Measurements from ENCODE around the gene APOBEC2.

Gene APOBEC2

DNA sequence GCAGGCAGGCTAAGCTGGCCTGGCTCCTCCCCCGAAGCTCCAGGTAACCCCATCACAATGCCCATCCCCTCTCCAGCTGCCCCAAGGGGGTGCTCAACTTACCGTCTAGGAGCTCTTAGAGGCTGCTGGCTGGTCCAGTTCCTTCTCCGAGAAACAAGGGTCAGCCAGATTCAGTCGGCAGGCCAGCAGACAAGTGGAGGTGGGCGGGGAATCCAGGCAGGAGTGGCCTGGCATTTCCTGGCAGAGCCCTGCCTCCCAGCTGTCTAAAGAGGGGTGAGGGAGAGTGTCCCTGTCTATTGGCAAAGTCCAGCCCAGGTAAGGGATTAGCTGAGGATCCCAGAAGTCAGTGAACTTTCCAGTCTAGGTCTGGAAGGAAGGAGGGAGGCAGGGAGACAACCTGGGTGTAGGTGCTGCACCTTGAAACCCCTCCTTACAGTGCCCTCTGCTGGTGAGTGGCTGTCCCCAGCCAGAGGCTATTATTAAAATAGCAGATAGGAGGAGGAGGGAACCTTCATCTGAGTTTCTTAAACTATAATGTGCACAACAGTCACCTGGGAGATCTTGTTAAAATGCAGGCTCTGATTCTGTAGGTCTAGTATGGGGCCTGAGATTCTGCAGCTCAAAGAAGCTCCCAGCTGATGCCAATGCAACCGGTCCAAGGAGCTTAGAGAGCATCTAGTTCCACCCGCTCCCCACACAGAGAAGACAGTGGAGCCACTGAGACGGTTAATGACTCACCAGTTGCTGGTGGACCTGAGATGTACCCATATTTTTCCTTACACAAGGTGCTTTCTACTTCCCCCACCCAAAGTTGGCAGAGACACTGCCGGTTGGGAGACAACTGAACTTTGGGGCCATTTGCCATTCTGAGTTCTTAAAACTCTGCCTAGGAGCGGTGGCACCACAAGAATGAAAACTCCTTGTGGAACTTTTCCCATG, 13.7 kb upstream of the APOBEC2 start, which contains the start of gene UNC5CL:
UNC5CL (minus strand) TSS at position 162 of the 939 bp plus-strand sequence. CDS start 4,147 bp downstream, outside the sequence.
- DNase-seq, result peak; percentile 5 to 28 (median 21)

DNA sequence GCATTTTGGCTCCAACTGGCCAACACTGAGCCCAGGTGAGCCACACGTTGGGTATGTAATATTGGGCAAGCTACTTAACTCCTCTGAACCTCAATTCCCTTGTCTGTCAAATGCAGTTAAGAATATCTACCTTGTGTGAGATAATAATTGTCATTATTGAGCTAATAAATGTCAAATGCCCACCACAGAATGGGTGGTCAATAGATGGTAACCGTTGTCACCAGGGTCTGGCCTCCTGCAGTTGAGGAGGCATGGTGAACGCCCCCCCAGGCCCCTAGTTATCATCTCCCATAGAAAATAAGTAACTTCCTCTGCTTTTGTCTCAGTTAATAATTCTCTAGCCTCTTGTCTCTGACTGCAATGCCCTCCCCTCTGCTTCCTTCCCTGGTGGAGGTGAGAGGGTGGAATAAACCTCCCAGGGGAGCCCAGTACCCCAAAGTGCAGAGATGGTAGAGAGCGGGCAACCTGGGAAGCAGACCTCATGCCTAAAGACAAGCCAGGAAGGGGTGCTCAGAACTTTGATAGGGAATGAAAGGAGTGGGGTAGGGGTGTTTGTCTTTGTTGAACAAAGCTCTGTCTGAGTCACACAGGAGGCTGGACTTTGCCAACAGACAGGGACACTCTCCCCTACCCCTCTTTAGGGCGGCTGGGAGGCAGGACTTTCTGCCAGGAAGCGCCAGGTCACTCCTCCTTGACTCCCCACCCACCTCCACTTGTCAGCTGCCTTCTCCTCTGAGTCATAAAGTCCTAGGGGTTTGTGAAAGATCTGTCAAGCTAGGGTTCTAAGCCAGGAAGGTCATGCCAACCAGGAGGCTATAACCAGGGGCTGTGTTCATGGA, 12.7 kb upstream of the APOBEC2 start:
- DNase-seq, result no peak

DNA sequence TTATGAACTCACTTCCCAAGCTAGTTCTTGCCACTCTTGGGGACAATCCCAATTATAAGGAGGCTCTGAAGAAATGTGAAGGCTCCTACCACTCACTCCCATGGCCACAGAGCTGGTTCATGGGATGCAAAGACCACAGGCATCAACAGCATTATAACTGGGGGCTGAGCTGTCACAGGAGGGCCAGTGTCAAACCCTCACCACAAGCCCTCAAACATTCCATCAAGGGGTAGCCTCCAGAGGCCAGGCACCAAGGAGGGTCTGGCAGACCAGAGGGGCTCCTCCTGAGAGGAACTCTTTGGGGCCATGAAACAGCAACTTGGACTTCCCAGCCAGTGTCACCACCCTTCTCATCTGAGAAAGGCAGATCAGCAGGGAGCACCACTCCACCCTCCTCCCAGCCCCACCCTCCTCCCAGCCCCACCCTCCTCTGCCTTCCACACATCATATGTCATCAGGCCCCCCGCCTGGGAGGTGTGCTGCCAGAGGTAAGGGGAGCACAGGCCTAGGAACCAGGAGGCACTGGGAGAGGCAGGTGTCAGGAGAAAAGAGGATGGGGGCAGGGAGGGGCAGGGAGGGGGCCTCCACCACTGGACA, 12.0 kb upstream of the APOBEC2 start:
- no peak for DNase-seq

DNA sequence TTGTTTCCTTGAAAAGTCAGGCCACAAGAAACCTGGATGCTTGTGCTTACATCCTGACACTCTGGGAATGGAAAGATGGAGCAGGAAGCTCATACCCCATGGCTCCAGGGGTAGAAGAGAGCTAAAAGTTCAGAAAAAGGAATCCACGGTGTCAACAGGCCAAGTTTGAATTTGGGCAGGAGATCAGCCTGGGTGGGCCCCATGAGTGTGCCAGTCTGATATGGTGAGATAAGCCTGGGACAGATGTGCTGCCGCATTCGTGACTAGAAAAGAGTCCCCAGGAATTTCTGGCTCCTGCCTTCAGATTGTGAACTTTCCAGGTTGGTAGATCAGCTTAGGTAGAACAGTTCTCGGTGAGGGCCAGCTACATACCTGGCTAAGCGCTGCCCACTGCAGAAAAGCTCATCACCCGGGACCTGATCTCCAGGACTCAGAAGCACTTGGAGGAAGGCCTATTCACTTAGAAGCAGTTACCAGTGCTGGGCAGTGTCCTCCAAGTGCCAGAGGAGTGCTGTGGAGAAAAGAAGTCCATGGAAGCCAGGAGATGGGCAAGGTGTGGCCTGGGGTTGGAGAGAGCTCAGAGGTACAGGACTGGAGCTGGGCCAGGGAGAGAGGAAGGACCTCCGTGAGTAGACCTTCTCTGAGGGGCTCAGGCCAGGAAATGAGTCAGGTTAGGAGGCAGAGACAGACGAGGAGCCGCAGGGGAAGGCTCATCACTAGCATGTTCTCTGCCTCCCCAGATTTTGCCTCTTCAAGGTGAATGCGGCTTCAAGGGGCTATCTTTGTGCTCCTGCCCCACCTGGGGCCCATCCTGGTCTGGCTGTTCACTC, 10.6 kb upstream of the APOBEC2 start, which contains the start of gene TSPO2:
TSPO2 (plus strand) TSS at position 242 of the 830 bp plus-strand sequence; CDS start at position 761, 519 bp downstream.
- no peak for DNase-seq

DNA sequence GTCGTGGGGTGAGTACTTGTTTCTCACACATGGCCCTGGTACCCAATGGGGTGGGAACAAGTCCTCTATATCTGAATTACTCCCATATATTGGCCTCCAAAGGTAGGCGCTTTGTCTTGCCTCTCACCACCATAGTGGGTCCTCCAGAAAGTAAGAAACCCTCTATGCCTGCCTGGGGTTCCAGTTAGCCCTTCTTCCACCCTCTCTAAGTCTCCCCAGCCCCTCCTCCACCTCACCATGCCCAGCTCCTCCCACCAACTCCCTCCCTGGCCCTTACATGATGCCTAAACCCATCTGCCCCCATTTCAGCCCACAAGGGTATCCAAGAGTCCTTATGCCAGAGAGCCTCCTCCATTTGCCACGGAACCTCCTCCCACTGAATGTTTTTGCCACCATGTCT, 9.9 kb upstream of the APOBEC2 start:
- DNase-seq, result no peak

DNA sequence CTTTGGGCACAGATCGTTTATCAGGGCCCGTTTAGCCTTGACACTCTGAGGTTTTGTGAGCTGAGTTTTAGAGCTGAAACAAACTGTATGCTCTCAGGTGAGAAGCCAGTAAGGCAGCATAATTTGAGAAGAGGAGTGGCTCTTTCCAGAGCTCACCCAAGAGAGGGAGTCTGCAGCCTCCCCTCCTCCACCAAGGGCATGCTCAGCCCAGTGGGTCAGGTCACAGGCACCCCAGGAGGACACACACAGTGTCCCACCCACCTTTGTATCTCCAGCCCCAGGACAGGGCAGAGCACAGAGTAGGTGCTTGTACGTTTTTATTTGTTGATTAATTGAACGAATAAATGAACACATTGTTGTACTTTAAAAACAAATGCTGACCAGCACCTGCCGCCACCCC, 7.3 kb upstream of the APOBEC2 start:
- DNase-seq, result no peak

DNA sequence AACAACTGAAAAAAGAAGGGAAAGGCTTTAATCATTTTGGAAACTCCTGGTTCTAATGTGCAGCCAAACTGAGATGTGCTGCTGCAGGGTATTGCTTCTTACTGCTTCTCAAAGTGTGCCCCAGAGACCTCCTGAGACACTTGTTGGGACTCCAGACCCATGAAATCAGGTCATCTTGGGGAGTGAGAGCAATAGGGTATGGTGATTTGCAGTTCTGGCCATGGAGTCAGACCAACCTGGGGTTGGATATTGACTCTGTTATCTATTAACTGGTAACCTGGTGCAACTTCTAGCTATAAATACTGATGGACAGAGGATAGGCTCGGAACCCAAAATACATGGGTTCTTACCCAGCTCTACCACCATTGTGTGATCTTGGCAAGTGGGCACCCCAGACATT, 6.9 kb upstream of the APOBEC2 start:
- DNase-seq, result no peak

DNA sequence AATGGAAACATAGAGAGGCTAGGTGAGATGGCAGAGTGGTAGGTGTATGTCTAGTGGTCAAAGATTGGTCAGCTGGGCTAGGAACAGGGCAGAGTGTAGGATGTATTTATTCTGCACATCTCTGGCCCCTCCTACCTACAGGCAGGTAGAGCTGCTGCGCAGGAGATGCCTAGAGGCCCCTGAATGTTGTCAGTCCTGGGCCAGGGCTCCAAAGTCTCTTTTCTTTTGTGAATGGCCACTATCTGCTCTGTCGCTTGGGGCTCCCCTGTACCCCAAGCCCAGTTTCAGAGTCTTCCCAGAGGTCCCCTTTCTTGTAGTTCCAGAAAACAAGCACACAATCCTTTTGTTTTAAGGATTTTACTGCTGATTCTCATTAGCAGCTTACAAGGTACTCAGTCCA, 5.7 kb upstream of the APOBEC2 start:
- DNase-seq, result no peak

DNA sequence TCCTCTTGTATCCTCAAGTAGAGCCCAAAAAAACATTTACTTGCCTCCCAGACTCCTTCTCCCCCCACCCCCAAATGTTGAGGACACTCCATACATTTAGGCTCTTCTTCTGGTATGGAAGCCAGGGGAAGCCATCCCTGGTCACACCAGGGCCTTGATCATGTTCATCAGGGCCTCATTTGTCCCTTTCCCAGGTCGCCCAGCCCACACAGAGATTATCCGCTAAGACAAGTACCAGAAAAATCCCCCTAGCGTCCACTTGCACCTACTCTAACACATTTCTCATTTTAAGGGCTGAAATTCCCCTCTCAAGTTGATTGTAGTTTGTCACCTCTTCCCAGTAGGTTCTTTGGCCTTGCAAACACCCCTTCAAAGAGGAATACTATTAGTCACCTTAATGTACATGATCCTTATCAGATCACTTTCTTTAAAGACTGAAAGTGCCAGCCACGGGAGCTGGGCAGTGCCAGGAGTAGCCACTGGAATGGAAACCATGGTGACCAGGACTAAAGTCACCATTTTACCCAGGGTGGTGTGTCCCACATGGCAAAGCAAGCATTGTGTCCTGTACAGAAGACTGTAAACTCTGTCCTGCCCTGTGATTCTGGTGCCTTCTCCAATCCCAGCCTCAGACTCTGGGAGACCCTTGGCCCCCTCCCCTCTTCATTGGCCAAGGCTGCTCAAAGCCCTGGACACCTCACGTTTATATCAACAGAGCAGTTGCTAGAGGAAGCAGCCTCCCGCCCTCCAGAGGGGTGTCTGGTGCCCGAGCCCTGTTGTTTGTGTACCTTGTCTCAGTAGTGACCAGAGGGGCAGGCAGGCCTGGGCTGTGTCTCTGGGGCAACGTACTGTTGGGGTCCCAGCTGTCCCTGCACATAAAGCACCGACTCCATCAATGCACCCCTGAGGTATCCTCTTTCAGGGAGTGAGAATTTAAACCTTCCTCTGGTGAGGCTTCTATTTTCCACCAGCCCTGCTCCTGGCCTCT, 5.0 kb upstream of the APOBEC2 start:
- no peak for DNase-seq

DNA sequence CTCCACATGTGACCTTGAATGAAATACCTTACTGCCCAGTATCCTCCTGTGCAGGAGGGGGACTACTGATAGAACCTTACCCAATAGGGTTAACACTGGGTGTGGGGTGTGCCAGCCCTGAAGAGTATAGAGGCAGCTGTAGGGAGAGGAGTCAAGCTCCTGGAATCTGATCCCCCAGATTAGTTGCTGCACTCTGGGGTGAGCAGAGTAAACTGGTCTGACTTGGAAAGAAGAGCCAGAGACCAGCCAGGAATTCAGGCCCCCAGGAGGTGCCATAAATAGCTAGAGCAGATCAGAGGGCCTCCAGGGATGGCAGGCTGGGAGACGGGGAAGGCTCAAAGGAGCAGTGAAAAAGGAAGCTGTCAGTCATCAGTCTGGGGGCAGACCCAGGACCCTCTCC, 3.5 kb upstream of the APOBEC2 start:
- no peak for DNase-seq

DNA sequence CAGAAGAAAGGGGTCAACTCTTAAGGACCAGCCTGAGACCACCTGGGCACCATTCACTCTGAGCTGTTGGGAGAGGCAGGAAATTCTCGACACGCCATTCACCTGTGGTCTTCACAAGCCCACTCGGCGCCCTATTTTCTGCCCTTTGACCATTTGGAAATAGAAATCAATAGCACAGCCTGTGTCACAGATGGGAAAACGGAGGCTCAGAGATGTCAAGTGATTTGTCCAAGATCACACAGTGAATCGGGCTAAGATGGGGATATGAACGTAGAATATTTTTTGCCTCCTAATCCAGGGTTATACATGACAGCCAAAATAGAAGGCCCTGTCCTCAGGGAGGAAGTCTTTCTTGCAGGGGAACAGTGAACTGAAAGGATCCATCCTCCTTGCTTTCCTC, 3.0 kb upstream of the APOBEC2 start:
- no peak for DNase-seq

DNA sequence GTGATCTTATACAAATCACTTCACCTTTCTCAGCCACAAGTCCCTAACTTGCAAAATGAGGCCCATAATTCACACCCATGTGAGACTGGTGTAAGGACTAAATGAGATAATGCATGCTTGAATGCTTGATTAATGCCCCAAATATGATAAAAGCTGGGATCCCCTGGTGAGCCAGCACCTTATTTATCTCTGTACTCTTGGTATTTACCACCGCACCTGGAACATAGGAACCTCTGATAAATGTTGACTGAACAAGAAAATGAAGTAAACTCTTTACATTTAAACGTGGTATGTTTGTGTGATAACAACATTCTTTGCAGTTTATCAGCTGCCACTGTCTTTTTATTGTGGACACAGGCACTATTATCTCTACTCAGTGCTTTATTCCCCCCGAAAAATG, 2.5 kb upstream of the APOBEC2 start:
- no peak for DNase-seq

DNA sequence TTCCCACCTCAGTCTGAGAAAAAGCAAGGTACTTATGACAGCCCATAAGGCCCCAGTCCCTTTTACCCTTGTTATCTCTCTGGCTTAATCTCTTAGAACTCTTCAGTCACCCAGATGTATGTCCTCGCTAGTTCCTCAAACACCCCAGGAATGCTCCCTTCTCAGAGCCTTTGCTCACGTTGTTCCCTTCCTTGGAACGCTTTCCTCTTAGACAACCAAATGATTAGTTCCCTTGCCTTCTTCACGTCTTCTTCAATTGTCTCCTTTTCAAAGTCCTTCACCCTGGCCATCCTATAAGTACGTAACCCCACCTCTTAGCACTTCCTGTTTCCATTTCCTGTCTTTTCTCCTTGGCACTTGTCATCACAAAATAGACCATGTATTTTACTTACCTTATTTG, 1.1 kb upstream of the APOBEC2 start:
- no peak for DNase-seq

DNA sequence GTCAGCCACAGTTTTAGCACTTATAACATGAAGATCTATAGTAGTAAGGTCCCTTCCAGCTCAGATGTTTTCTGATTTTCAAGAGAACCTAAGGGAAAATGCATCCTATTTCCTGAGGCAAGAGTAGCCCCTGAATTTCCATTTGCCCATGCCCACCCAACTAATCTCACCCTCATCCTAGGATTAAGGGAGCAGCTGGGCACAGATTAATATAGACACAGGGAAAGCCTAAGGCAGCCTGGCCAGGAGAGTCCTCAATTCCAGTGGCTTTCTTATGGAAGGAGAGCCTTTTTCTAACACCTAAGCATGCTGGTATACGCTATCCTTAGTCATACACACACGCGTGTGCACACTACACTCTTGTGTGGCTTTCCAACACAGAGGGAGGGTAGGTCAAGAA, 1.5 kb downstream of the APOBEC2 start:
- no peak for DNase-seq

DNA sequence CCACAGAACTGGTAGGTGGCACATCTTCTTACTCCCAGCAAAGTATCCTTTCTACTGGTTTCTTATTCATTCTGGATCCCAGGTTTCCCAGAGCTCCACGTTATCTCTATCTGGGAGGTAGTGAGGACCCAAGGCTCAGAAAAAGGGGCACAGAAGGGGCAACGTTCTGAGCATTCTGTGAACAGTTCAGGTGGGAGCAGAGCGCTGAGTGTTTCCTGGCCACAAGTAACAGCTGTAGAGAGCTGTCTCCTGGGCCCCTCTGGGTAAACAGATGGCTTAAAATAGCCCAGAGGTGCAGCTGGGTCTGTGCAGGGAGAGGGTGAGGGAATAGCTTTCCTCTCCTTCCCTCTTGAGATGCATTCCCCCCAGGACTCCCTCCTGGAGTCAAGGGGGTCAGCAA, 2.1 kb downstream of the APOBEC2 start:
- no peak for DNase-seq

DNA sequence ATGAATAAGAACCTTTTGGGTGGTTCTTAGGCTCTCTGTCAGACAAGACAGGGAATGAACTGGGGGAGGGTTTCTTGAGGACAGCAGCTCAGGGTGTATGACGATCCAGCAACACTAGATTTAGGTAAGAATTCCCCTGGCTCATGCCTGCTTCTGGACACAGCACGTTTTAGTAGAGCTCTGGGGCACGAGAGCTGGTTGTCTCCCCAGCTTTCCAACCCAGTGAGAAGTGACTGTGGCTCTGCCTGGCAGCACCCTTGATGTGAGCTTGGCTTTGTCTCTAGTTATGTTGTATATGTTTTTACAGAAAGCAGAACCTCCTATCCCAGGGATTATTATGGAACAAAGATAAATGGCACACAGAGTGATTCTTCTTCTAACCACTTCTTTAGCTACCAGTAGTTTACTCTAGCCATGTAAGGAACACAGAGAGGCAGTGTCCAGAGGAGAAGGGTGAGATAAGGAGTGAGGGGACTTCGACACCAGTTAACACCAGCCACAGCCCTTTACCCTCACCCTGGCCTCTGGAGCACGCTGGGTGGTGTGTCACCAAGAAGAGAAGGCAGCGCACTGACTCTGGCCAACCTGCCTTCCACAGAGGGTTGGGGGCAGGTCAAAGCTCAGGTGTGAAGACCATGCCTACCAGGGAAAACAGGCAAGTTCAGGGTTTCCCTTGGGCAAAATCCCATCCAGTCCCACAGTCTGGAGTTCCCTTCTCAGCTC, 3.9 kb downstream of the APOBEC2 start:
- no peak for DNase-seq

DNA sequence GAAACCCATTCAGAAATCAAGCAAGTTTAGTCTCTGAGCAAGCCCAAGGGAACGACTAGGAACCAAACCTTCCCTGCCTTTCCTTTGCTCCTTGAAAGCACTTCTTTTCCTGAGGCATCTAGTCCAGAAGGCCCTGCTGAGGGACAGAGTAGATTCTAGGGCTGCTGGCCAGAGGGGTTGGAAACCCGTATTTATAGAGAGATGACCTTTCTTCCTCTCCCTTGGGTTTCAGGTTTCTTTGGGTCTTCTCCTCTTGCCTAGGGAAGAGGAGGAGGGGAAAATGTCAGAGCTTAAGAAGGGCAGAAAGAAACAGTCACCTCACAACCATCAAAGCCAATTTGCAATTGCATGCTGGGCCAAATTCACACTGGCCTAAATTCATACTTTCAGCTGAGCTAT, 5.8 kb downstream of the APOBEC2 start:
- DNase-seq, result no peak

DNA sequence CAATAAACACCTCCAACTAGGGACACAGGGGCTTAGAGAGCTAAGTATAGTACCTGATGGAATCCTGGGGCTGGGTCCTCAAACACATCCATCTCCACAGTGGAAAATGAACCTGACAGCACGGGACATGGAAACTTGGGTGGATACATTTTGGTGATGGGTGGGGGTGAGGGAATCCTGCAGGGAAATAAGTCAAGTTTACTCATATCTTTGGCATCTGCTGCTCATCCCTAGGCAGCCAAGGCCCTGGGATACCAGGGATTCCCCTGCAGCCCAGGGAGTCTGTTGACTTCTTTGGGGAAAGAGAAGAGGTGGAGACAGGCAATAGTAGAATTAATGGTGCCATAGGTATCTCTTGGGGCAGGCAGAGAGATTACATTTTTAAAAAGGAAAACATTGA, 6.6 kb downstream of the APOBEC2 start:
- DNase-seq, result no peak

DNA sequence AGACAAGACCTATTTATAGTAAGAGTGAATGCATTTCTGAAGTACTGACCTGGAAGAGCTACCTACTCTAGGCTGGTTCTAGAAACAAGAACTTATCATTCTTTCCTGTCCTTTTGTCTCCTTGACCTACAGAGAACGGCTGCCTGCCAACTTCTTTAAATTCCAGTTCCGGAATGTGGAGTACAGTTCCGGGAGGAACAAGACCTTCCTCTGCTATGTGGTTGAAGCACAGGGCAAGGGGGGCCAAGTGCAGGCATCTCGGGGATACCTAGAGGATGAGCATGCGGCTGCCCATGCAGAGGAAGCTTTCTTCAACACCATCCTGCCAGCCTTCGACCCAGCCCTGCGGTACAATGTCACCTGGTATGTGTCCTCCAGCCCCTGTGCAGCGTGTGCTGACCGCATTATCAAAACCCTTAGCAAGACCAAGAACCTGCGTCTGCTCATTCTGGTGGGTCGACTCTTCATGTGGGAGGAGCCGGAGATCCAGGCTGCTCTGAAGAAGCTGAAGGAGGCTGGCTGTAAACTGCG, 8.3 kb downstream of the APOBEC2 start:
- DNase-seq, result no peak

DNA sequence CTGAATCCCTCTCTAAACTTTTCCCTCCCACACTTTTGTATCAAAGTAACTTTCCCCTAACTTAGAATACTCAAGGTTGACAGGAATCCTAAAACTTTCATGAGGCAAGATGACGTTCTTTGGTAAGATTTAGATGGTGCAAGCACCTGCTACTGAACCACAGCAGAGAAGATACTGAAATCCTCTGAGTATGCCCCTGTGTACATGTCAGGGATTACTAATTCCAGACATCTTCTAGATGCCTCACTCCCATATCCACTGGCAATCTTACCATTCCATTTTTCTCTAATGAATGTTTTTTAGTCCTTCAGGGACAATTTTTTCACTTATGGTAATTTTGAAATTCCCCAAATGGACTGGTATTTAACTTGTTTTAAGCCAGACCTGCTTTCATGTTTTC, 9.1 kb downstream of the APOBEC2 start:
- no peak for DNase-seq

Measured in activated CD4-positive, CD25-positive, alpha-beta regulatory T cell (primary cell).